Eye (tissue), 1 donor: ENCODE results near the gene TP53TG3E.
"Not testable (repeated sequence)": the region's sequence is repeated elsewhere in the genome, so short reads cannot be mapped to it uniquely, and the experiment has no call there.

ENCODE experiments used
- DNase-seq: peaks from one replicate; pipeline ENCODE4 v3.0.0-alpha.2; 2015

The TP53TG3E gene, protein sequence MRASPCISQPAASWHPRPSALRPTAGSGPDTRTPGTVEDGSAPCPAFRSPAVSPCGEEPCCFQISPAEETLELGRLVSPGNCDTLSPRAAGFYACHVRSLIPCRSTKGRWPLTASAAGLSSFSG

GRCh38 chr16:33304006-33304405 is at the start of gene TP53TG3E:
Gene TP53TG3E (plus strand): TSS chr16:33304306. CDS start chr16:33304374, 68 bp downstream.
- DNase-seq = not testable (repeated sequence)

GRCh38 chr16:33336226-33337012 is 32.3 kb downstream of the TP53TG3E start:
- not testable (repeated sequence) for DNase-seq

- not testable (repeated sequence) for DNase-seq
Measured at GRCh38 chr16:33337627-33338542, 33.8 kb downstream of the TP53TG3E start.

DNA sequence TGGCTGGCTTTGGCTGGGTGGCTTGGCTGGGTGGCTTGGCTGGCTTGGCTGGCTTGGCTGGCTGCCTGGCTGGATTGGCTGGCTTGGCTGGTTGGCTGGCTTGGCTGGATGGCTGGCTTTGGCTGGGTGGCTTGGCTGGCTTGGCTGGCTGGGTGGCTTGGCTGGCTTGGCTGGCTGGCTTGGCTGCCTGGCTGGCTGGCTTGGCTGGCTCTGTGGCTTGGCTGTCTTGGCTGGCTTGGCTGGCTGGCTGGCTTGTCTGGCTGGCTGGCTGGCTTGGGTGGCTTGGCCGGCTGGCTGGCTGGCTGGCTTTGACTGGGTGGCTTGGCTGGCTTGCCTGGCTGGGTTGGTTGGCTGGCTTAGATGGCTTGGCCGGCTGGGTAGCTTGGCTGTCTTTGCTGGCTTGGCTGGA is 34.4 kb downstream of the TP53TG3E start:
- not testable (repeated sequence) for DNase-seq

DNA sequence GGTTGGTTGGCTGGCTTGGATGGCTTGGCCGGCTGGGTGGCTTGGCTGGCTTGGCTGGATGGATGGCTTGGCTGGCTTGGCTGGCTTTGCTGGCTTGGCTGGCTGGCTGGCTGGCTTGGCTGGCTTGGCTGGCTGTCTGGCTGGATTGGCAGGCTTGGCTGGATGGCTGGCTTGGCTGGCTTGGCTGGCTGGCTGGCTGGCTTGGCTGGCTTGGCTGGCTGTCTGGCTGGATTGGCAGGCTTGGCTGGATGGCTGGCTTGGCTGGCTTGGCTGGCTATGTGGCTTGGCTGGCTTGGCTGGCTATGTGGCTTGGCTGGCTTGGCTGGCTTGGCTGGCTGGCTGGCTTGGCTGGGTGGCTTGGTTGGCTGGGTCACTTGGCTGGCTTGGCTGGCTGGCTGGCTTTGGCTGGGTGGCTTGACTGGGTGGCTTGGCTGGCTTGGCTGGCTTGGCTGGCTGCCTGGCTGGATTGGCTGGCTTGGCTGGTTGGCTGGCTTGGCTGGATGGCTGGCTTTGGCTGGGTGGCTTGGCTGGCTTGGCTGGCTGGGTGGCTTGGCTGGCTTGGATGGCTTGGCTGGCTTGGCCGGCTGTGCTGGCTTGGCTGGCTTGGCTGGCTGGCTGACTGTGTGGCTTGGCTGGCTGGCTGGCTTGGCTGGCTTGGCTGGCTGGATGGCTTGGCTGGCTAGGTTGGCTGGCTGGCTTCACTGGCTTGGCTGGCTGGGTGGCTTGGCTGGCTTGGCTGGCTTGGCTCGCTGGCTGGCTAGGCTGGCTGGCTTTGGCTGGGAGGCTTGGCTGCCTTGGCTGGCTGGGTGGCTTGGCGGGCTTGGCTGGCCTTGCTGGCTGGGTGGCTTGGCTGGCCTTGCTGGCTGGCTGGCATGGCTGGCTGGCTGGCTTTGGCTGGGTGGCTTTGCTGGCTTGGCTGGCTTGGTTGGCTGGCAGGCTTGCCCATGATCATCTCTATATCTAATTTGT is 35.3 kb downstream of the TP53TG3E start:
- peak; percentile 0 for DNase-seq
